ENCODE data around the gene DHRS7B.
A peak's percentile ranks its signal among the peaks of the same experiment; 100 is the strongest.
"Not testable (repeated sequence)": the region's sequence is repeated elsewhere in the genome, so short reads cannot be mapped to it uniquely, and the experiment has no call there.

The DHRS7B gene

GRCh38 chr17:21126645-21127508, at the start of gene DHRS7B:
Gene DHRS7B, plus strand, starts transcription at chr17:21126964. Its CDS starts 8 bp downstream, at chr17:21126972.
- peak; percentile 94 for DNase-seq (ENCODE audit: low read depth)

- DNase-seq (ENCODE audit: low read depth), result no peak
Observed at GRCh38 chr17:21077281-21077680, 49.5 kb upstream of the DHRS7B start.

GRCh38 chr17:21078016-21078780, 48.6 kb upstream of the DHRS7B start:
- DNase-seq (ENCODE audit: low read depth), result no peak

- DNase-seq (ENCODE audit: low read depth), result no peak
Observed at GRCh38 chr17:21079196-21079595, 47.6 kb upstream of the DHRS7B start.

- no peak for DNase-seq (ENCODE audit: low read depth)
Observed at GRCh38 chr17:21082001-21082436, 44.7 kb upstream of the DHRS7B start.

- not testable (repeated sequence) for DNase-seq (ENCODE audit: low read depth)
Observed at GRCh38 chr17:21085280-21085679, 41.5 kb upstream of the DHRS7B start.

GRCh38 chr17:21085707-21086106, 41.1 kb upstream of the DHRS7B start:
- no peak for DNase-seq (ENCODE audit: low read depth)

- DNase-seq (ENCODE audit: low read depth), result no peak
Observed at GRCh38 chr17:21089145-21089544, 37.6 kb upstream of the DHRS7B start.

GRCh38 chr17:21089933-21090901, 36.5 kb upstream of the DHRS7B start:
- DNase-seq (ENCODE audit: low read depth), result no peak

GRCh38 chr17:21090902-21091618, 35.7 kb upstream of the DHRS7B start:
- DNase-seq (ENCODE audit: low read depth), result no peak

- no peak for DNase-seq (ENCODE audit: low read depth)
Observed at GRCh38 chr17:21094298-21094704, 32.5 kb upstream of the DHRS7B start.

GRCh38 chr17:21095735-21096134, 31.0 kb upstream of the DHRS7B start:
- no peak for DNase-seq (ENCODE audit: low read depth)

- DNase-seq (ENCODE audit: low read depth), result no peak
Observed at GRCh38 chr17:21096874-21097273, 29.9 kb upstream of the DHRS7B start.

- peak; percentile 16 for DNase-seq (ENCODE audit: low read depth)
Observed at GRCh38 chr17:21098934-21099689, 27.7 kb upstream of the DHRS7B start.

GRCh38 chr17:21100636-21101035, 26.1 kb upstream of the DHRS7B start:
- no peak for DNase-seq (ENCODE audit: low read depth)

GRCh38 chr17:21104608-21105007, 22.2 kb upstream of the DHRS7B start:
- DNase-seq (ENCODE audit: low read depth), result no peak

GRCh38 chr17:21105064-21105894, 21.5 kb upstream of the DHRS7B start:
- DNase-seq (ENCODE audit: low read depth), result no peak

GRCh38 chr17:21106316-21106715, 20.4 kb upstream of the DHRS7B start:
- no peak for DNase-seq (ENCODE audit: low read depth)

GRCh38 chr17:21107067-21107650, 19.6 kb upstream of the DHRS7B start:
- DNase-seq (ENCODE audit: low read depth), result not testable (repeated sequence)

Data from stimulated activated CD8-positive, alpha-beta memory T cell treated with anti-CD3 and anti-CD28 coated beads, Interleukin-15, amount 100 ng/mL, for 1 hour (primary cell).